Left renal pelvis (tissue), 4 donors: ENCODE data around the gene AP1S1. TPM values are rescaled to one million over a fixed set of nuclear protein-coding genes. Genes with fewer than 3 reads are reported as not detected.
"Not testable (repeated sequence)": the region's sequence is repeated elsewhere in the genome, so short reads cannot be mapped to it uniquely, and the experiment has no call there.

Experiments
- DNase-seq, 4 donors: peaks; one replicate each; pipeline ENCODE4 v3.0.0-alpha.2; 2013; ENCODE audit warnings: low read depth in 4 of 4, low spot score in 3 of 4
- polyA plus RNA-seq, 4 donors: library from polyadenylated mRNA; unstranded; fragments of 120-200 nt; gene quantifications; one replicate each; pipeline ENCODE4 v1.2.1, GENCODE V29; 2013; ENCODE audit not compliant: insufficient read length in 4 of 4

Gene AP1S1
- polyA plus RNA-seq, 4 donors = 40.2 to 80.3 (median 71.7) TPM

DNA sequence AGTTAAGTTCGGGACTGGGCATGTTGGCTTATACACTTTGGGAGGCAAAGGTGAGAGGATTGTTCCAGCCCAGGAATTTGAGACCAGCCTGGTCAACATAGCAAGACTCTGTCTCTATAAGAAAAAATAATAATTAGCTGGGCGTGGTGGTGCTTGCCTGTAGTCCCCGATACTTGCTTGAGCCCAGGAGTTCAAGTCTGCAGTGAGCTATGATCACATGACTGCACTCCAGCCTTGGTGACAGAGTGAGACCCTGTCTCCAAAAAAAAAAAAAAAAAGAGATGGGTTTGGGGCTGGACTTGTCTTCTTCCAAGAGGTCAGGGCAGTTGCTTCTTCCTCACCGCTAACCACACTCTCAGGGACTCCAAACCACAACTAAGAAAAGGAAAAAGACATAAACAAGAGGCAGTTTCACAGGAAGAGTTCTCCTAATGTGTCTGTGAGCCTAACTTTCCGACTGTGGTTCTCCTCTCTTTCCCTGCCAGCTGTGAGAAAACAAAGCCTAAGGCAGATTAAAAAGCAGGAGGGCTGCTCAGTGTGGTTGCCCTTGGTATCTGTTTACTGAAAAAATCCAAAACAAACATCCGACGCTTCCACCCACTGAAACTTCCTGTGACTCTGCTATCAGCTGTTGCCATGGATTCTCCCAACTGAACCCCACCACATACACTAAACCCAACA is 29.8 kb upstream of the AP1S1 start:
- DNase-seq = no peak

GRCh38 chr7:101125989-101126650 is 28.2 kb upstream of the AP1S1 start:
- DNase-seq = no peak

- peak; percentile 69 to 84 (median 78) for DNase-seq
Observed at GRCh38 chr7:101126651-101127459, 27.4 kb upstream of the AP1S1 start, which contains the start of gene SERPINE1. Gene SERPINE1 (plus strand): TSS chr7:101127104. CDS start chr7:101128394, 1,290 bp downstream.

- DNase-seq = no peak
Observed at GRCh38 chr7:101127460-101128039, 26.7 kb upstream of the AP1S1 start.

DNA sequence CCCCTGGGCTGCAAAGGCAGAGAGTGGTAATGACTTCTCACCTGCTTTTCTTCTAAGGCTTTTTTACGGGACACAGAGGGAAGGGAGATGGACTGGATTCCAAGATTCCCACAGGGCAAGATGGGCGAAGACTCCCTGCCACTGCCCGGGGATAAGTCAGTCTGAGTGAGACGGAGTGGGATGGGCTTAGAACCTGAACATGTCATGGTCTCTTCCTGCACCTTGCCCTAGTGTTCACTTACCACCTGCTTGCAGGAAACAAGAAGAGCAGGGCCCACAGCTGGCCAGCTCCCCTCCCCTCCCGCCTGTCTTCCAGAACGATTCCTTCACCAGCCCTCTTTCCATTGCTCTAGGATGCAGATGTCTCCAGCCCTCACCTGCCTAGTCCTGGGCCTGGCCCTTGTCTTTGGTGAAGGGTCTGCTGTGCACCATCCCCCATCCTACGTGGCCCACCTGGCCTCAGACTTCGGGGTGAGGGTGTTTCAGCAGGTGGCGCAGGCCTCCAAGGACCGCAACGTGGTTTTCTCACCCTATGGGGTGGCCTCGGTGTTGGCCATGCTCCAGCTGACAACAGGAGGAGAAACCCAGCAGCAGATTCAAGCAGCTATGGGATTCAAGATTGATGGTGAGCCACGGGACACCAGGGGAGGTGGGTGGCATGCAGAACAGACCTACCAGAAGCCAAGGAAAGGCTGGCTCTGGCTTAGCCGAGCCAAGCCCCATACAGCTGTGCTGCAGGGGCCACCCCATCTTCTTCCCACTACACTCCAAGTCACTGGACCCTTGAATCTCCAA is 26.0 kb upstream of the AP1S1 start:
- no peak for DNase-seq

DNA sequence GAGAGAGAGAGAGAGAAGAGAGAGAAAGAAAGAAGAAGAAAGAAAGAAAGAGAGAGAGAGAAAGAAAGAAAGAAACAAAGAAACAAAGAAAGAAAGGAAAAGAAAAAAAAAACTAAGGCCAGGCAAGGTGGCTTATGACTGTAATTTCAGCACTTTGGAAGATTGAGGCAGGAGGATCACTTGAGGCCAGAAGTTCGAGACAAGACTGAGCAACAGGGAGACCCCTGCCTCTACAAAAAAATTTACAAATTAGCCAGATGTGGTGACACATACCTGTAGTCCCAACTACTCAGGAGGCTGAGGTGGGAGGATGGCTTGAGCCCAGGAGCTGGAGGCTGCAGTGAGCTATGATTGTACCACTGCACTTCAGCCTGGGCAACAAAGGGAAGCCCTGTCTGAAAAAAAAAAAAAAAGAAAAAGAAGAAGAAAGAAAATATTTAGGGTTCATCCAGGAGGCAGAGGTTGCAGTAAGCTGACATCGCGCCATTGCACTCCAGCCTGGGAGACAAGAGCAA is 24.6 kb upstream of the AP1S1 start:
- DNase-seq = no peak

GRCh38 chr7:101132626-101133600 is 21.4 kb upstream of the AP1S1 start:
- DNase-seq = not testable (repeated sequence)

- no peak for DNase-seq
Observed at GRCh38 chr7:101133621-101134398, 20.5 kb upstream of the AP1S1 start.

GRCh38 chr7:101134399-101134980 is 19.8 kb upstream of the AP1S1 start:
- no peak for DNase-seq

- DNase-seq = no peak
Observed at GRCh38 chr7:101137651-101138212, 16.5 kb upstream of the AP1S1 start.

GRCh38 chr7:101138213-101138870 is 15.9 kb upstream of the AP1S1 start:
- DNase-seq = no peak

- DNase-seq = no peak
Observed at GRCh38 chr7:101140339-101140699, 14.0 kb upstream of the AP1S1 start.

DNA sequence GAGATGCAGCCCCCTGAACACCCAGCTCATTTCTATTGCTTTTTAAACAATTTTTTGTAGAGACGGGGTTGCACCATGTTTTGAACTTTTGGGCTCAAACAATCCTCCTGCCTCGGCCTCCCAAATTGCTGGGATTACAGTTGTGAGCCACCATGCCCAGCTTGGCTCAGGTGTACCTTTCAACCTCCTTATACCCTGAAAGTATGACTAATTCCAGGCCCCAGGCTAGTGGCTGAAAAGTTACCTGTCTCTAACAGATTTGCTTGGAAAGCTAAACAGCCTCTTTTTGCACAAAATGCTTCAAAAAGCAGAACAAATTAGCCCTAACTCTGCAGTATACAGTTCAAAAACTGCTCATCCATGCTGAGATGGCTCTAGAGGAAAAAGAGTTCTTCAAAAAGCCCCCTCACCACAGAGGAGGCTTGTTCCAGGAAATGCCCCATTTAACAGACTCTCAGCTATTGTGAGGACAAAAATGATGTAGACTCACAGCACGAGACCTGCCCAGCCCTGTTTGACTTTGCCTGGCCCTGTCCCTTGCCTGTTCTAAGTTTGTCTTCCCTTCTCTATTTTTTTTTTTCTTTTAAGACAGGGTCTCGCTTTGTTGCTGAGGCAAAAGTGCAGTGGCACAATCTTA is 13.4 kb upstream of the AP1S1 start:
- no peak for DNase-seq

- DNase-seq = no peak
Observed at GRCh38 chr7:101151908-101152651, 2.2 kb upstream of the AP1S1 start.

DNA sequence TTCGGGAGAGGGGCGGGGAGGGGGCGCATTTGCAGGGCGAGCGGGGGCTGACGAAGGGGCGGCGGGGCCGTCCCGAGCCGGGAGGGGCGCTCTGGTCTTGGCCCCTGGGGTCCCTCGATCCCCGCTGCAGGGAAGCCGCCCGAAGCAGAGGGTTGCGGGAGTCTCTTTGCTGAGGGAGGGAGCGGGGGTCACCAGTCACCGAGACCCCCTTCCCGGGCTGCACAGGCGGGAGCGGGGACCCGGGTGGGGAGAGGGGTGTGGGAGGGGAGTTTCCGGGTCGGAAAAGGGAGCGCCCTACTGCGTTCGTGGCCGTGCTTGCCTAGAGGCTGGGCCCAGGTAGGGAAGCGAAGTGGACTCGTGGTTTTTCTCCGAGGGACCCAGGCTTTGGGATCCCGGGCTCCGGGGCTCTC is 422 bp downstream of the AP1S1 start:
- no peak for DNase-seq

GRCh38 chr7:101155303-101155702 is 1.0 kb downstream of the AP1S1 start:
- DNase-seq = no peak
